ENCODE measurements around the gene TTLL11. TPM values are rescaled to one million over a fixed set of nuclear protein-coding genes. Genes with fewer than 3 reads are reported as not detected.

Gene TTLL11
- total and polyA plus RNA-seq, 2 experiments from 2014 or later: 0.57 to 1.4 TPM

- Histone ChIP-seq H3K27me3 (ENCODE audit: insufficient read depth) (no peaks in the 10 kb centered on the region), H3K4me2 (no peak overlapping the region), H2AFZ (no peak overlapping the region), H3K27ac (ENCODE audit: low read depth) (no peak overlapping the region), H3F3A (replicated peaks; ENCODE audit: low read depth) (no peaks in the 10 kb centered on the region), H3K79me2 (replicated peaks; ENCODE audit: insufficient read depth) (no peaks in the 10 kb centered on the region), H3K9me2 (ENCODE audit: insufficient read depth) (no peaks in the 10 kb centered on the region; the same call in 1 of the 2 replicates), H3K4me1 (ENCODE audit: insufficient read depth) (no peaks in the 10 kb centered on the region), H3K36me3 (ENCODE audit: insufficient read depth) (no peaks in the 10 kb centered on the region), H3K4me3 (no peak overlapping the region), H4K20me1 (replicated peaks; ENCODE audit: insufficient read depth) (peaks cover 4% of the 10 kb centered on the region)
- Mint-ChIP-seq H3K27ac (no peak overlapping the region), H3K36me3 (ENCODE audit: low read depth) (no peaks in the 10 kb centered on the region), H3K27me3 (ENCODE audit: insufficient read depth, low read depth, poor library complexity) (no peaks in the 10 kb centered on the region), H3K9me3 (no peaks in the 10 kb centered on the region), H3K4me1 (peaks cover 5% of the 10 kb centered on the region; the same call in 2 of the 3 replicates), H3K4me3 (no peak overlapping the region)
- ATAC-seq (no peak), DNase-seq (ENCODE audit: low spot score) (no peak)
- no peak for TF ChIP-seq EZH2 (IDR thresholded peaks at IDR 0.05; ENCODE audit: low read depth, unreplicated experiment)
- no peak for TF ChIP-seq NANOG (IDR thresholded peaks at IDR 0.05; ENCODE audit: borderline replicate concordance)
- TF ChIP-seq ETS1 (IDR thresholded peaks at IDR 0.05): no peak
- TF ChIP-seq, protein P1, sequence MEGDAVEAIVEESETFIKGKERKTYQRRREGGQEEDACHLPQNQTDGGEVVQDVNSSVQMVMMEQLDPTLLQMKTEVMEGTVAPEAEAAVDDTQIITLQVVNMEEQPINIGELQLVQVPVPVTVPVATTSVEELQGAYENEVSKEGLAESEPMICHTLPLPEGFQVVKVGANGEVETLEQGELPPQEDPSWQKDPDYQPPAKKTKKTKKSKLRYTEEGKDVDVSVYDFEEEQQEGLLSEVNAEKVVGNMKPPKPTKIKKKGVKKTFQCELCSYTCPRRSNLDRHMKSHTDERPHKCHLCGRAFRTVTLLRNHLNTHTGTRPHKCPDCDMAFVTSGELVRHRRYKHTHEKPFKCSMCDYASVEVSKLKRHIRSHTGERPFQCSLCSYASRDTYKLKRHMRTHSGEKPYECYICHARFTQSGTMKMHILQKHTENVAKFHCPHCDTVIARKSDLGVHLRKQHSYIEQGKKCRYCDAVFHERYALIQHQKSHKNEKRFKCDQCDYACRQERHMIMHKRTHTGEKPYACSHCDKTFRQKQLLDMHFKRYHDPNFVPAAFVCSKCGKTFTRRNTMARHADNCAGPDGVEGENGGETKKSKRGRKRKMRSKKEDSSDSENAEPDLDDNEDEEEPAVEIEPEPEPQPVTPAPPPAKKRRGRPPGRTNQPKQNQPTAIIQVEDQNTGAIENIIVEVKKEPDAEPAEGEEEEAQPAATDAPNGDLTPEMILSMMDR (conservative IDR thresholded peaks at IDR 0.05; ENCODE audit: low read depth in 2 of 2): no peak
- no peak for TF ChIP-seq ZNF331 (CRISPR knock-in tag; IDR thresholded peaks at IDR 0.05; ENCODE audit: low read depth)
- TF ChIP-seq, protein P2, sequence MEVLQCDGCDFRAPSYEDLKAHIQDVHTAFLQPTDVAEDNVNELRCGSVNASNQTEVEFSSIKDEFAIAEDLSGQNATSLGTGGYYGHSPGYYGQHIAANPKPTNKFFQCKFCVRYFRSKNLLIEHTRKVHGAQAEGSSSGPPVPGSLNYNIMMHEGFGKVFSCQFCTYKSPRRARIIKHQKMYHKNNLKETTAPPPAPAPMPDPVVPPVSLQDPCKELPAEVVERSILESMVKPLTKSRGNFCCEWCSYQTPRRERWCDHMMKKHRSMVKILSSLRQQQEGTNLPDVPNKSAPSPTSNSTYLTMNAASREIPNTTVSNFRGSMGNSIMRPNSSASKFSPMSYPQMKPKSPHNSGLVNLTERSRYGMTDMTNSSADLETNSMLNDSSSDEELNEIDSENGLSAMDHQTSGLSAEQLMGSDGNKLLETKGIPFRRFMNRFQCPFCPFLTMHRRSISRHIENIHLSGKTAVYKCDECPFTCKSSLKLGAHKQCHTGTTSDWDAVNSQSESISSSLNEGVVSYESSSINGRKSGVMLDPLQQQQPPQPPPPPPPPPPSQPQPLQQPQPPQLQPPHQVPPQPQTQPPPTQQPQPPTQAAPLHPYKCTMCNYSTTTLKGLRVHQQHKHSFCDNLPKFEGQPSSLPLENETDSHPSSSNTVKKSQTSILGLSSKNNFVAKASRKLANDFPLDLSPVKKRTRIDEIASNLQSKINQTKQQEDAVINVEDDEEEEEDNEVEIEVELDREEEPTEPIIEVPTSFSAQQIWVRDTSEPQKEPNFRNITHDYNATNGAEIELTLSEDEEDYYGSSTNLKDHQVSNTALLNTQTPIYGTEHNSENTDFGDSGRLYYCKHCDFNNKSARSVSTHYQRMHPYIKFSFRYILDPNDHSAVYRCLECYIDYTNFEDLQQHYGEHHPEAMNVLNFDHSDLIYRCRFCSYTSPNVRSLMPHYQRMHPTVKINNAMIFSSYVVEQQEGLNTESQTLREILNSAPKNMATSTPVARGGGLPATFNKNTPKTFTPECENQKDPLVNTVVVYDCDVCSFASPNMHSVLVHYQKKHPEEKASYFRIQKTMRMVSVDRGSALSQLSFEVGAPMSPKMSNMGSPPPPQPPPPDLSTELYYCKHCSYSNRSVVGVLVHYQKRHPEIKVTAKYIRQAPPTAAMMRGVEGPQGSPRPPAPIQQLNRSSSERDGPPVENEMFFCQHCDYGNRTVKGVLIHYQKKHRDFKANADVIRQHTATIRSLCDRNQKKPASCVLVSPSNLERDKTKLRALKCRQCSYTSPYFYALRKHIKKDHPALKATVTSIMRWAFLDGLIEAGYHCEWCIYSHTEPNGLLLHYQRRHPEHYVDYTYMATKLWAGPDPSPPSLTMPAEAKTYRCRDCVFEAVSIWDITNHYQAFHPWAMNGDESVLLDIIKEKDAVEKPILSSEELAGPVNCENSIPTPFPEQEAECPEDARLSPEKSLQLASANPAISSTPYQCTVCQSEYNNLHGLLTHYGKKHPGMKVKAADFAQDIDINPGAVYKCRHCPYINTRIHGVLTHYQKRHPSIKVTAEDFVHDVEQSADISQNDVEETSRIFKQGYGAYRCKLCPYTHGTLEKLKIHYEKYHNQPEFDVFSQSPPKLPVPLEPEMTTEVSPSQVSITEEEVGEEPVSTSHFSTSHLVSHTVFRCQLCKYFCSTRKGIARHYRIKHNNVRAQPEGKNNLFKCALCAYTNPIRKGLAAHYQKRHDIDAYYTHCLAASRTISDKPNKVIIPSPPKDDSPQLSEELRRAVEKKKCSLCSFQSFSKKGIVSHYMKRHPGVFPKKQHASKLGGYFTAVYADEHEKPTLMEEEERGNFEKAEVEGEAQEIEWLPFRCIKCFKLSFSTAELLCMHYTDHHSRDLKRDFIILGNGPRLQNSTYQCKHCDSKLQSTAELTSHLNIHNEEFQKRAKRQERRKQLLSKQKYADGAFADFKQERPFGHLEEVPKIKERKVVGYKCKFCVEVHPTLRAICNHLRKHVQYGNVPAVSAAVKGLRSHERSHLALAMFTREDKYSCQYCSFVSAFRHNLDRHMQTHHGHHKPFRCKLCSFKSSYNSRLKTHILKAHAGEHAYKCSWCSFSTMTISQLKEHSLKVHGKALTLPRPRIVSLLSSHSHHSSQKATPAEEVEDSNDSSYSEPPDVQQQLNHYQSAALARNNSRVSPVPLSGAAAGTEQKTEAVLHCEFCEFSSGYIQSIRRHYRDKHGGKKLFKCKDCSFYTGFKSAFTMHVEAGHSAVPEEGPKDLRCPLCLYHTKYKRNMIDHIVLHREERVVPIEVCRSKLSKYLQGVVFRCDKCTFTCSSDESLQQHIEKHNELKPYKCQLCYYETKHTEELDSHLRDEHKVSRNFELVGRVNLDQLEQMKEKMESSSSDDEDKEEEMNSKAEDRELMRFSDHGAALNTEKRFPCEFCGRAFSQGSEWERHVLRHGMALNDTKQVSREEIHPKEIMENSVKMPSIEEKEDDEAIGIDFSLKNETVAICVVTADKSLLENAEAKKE (CRISPR knock-in tag; IDR thresholded peaks at IDR 0.05): no peak
- TF ChIP-seq POLR2AphosphoS5 (IDR thresholded peaks at IDR 0.05; ENCODE audit: low read depth): no peak
- no peak for TF ChIP-seq STAT1 (IDR thresholded peaks at IDR 0.05; ENCODE audit: unreplicated experiment)
- TF ChIP-seq EZH2phosphoT487 (IDR thresholded peaks at IDR 0.05; ENCODE audit: unreplicated experiment): no peak
- TF ChIP-seq REST (IDR thresholded peaks at IDR 0.05; ENCODE audit: unreplicated experiment): no peak
- no peak for TF ChIP-seq CREB1 (CRISPR knock-in tag; IDR thresholded peaks at IDR 0.05; ENCODE audit: low read depth)
Measured at GRCh38 chr9:122051351-122052321, 41.5 kb downstream of the TTLL11 start.
